NCI-H82 treated with DMSO at 0.1 percent for 48 hours (cell line): ENCODE data around the gene INMT.

Experiments
- DNase-seq: peaks from one replicate; lab custom pipeline; 2025; ENCODE audit not compliant: unreplicated experiment; lab: John Stamatoyannopoulos, UW

INMT gene

DNA sequence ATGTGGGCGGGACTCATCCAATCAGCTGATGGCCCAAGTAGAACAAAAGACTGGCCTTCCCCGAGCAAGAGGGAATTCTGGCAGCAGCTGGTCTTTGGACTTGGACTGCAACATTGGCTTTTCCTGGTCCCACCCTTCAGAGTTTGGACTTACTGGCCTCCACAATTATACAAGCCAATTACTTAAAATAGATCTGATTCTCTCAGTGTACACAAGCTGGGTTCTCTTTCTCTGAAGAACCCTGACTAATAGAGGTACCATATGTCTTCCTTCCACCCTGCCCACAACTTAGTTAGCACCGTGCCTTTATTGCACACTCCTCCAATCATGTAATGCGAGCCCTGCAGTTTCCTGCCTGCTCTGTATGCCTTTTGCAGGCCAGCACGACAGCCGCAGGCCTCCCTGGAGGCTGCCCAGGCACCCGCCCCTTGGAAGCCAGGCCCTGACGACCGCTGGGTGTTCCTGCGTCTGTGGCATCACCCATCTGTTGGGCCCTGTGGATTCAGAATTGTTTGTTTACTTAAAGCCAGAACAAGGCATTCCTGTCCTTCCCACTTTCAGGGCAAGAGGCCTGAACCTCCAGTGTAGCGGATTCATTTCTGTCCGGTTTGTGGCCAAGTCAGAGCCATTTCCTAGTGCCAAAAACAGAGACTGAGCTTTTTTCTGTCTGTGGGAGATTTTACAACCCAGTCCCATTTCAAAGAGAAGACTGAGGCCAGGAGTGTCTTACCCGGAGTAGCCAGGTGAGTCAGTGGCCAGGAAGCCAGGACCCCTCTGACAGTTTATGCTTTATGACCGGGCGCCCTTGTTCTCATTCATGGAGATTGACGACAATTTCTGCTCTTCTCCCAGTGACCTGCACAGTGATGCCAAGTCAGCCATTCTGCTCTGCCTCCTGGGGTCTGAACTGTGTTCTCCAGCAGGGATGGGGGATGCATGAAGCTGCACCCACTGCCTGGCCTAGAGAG is 968 bp upstream of the INMT start:
- no peak for DNase-seq

DNA sequence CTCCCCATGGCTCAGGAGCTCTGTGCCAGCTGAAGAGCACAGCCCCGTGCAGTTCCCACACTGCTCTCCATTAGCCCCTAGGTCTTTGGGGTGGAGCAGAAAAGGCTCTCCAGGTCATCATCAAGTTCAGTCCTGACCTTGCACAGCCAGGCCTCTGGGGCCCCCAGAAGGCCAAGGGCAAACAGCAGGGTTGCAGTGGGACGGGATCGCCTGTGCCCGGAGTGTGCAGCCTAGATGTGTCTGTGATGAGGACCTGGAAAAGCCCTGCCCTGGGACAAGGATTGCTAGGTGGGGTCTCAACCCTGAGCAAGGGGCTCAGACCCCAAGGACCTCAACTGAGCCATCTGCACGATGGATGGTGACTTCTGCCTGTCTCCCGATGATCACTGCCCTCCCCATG is 549 bp downstream of the INMT start:
- DNase-seq: no peak

DNA sequence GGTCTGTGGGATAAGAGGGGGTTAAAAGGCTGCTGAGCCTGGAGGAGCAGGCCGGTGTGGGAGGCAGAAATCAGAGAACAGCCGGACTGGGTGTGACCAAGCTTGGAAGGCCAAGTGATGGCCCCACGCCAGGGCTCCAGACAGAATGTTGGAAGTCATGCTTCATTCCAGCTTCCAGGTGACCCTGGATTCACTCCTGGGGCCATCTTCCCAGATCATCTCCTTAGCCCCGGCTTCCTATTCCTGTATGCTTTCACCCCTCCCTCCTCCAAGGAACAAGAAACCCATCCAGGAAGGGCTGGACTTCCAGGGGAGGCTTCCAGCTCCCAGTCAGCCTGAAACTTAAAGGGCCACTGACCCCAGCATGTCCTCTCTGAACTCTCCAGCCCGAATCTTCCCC is 1.0 kb downstream of the INMT start:
- no peak for DNase-seq

DNA sequence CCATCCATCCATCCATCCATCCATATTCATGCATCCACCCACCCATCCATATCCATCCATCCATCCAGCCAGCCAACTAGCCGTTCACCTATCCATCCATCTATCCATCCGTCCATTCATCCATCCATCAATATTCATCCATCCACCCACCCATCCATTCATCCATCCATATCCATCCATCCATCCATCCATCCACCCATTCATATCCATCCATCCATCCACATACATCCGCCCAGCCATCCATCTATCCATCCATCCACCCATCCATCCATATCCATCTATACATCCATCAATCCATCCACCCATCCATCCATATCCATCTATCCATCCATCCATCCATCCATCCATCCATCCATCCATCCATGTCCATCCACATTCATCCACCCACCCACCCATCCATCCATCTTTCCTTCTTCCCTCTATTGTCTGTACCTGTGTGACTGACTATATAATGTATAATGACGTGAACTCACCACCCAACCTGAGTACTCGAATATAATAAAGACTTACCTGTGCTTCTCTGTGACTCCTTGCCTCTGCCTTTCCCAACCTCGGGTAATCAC is 2.5 kb downstream of the INMT start:
- no peak for DNase-seq

DNA sequence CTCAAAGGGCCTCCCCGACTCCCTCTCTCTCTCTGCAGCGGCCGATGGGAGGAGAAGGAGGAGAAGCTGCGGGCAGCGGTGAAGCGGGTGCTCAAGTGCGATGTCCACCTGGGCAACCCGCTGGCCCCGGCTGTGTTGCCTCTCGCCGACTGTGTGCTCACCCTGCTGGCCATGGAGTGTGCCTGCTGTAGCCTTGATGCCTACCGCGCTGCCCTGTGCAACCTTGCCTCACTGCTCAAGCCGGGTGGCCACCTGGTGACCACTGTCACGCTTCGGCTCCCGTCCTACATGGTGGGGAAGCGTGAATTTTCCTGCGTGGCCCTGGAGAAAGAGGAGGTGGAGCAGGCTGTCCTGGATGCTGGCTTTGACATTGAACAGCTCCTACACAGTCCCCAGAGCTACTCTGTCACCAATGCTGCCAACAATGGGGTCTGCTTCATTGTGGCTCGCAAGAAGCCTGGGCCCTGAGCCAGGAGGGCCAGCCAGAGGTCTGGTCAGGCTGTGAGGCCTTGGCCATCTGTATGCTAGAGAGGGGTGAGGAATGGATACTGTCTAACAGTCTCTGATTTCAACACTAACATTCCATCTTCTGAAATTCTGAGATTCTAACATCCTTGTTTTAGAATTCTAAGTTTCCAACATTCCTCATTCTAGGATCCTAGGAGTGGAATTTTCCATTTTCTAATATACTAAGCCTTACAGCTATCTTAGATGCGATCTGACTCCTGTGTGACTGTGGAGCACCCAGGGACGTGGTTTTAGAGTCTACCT is 3.6 kb downstream of the INMT start:
- no peak for DNase-seq

DNA sequence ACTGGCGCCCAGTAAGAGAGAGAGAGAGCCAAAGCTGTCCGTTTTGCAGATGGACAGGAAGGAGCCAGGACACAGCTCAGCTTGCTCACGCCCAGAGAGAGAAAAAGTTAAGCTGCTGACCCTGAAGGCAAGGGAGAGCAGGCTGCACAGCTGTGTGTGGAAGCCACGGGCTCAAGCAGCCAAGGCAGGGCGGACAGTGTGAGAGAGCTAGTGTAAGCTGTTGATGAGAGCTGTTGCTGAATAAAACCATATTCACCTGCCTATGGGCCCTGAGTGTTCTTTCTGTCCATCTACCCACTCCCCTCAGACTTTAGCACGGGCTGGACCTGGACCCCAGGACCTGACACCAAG is 5.4 kb downstream of the INMT start:
- DNase-seq: no peak

DNA sequence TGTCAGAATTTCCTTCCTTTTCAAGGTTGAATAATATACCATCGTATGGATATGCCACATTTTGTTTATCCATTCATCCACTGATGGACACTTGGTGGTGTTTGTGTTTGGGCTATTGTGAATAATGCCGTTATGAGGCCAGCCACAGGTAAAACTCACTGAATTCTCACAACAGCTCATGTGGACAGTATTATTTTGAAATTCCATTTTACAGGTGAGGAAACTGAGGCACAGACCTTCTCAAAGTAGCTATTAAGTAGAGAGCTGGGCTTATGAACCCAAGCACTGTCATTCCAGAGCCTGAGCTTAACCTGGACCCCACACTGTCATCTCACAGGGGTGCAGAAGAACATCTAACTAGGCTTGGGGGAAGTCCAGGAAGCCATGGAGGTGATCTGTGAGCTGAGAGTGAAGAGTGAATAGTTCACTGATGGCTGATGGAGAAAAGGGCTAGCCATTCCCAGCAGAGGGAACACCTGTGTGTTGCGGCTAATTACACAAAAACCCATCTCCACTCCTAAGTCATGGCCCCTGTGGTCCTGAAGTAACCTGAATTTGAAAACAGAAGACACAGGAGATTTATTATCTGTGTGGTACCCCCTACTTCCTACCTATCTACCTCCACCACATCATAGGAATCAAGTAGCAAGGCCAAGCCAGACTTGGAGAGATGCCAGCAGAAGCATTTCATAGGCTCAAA is 8.7 kb downstream of the INMT start:
- no peak for DNase-seq

DNA sequence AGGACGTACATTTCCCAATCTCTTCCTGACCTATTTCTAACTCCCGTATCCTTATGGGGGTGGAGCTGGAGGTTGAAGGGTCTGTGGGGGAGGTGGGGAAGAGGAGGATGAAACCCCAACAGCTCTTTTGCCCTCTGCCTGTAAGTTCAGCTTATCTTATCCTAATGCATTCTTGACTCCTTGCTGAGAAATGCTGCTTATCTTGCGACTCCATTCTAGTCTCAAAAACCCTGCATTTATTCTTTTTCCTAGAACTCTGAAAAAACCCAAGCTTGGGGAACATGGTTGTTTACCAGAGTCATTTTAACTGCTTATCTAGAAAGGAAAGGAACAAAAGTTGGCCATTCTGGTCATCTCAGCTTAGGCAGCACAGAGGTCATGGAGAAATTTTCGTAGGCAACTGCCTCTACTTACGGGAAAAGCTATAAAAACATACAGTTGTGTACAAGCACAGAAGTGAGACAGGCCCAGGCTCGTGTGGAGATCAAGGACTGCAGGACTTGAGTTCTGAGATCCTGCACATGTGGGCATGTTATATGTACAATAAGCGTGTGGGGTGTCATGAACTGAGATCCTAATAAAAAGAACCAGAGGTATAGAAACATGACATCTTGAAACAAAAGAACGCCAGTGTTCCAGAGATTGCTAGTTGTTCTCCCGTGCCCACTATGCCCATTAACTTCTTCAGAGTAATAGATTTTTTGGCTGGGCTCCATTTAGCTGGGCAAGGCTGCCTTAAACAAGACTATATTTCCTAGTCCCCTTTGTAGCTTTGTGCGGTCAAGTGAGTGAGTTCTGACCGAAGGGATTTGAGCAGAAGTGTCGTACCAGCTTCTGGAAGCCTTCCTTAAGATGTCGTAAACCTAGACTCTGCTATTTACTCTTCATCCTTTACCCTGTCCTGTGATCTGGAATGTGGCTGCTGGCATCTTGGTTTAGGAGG is 9.6 kb downstream of the INMT start:
- DNase-seq: no peak

DNA sequence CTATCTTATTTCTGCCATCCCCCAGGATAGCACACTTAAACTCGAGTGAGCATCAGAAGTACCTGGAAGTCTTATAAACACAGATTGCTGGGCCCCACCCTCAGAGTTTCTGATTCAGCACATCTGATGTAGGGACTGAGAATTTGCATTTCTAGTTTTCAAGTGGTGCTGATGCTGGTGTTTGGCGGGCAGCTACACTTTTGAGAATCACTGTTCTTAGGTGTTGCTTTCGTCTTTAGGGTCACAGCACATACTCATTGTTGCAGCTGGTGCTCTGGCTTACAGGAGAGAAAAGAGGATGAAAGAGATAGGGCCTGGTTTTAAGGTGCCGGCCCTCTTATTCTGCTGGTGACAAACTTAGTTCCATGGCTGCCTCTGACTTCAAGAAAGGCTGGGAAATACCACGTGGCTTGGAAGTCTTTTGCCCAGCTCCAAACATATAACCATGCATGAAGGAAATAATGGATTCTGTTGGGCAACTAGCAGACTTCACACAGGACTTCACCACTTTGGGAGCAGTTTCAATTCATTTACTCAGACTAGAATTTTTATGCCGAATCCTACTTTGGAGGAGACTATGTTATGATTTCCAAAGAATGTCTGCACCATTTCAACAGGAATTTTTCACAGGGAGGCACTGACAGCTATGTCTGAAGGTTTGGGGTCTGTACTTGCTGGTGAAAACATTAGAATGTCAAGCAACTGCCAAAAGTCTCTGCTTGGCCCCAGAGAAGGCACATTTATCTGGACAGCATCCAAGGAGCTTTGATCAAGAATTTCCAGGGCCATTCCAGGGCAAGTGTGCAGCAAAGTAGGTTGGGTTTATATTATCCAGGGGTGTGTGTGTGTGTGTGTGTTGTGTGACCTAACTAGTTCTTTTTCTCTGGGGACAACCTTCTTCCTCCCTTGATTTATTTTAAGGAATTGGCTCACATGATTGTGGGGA is 12.4 kb downstream of the INMT start:
- DNase-seq: no peak

DNA sequence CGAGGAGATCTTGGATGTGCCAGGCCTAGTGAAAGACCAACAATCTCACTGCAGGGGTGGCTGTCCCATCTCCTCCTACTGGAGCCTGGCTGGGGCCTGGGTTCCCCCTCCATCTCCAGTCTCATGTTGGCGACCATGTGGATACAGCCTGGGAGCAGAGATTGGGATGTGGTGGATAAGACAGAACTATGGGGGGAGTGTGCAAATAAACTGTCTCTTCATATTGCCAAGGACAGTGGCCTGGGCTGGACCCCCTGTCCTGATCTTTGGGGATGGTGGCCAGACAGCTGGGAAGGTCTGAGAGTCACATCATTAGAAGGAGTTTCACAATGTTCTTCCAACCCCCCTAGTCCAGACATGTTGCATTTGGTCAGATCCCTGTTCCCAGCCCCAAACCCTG is 13.5 kb downstream of the INMT start:
- DNase-seq: no peak

DNA sequence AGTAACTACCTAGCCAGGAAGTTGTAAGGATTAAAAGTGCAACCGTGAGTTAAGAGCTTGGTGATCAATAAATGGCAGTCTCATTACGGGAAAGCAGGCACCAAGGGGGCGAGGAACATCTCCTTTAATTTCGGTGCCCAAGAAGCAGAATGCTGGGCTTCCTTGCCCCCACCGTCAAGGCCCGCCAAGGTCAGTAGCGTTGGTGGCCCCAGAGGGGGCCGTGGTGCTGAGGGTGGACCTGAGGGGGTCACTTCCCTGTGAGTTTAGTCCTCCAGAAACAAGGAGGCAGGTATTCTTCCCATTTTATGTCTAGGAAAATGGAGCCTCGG is 18.9 kb downstream of the INMT start:
- no peak for DNase-seq

DNA sequence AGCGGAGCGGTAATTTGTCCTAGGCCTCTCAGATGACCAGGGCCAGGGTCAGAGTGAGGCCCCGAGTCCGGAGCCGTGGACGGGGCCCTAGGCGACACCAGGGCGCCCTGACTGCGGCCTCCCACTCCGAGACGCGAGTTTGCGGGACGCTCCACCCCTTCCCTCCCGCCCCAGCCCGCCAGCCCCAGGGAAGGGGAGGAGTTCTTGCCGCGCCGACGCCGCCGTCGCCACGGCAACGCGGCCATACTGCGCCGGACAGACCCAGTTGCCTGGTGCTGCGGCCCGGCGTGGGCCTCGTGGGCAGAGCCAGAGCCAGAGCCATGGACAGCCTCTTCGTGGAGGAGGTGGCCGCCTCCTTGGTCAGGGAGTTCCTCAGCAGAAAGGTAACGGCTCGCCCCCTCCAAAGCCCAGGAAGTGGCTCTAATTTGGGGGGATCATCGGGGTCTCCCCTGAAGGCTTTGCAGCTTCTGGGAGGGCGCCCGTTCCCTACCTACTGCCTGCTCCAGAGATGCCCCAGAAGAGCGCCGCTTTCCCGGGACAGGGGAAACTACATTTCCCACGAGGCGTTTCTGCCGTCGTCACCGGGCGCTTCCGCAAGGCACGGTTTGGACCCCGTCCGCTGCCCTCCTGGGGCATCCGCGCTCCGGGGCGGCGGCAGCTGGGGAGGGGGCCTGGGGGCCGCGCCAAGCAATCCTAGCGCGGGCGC is 19.4 kb downstream of the INMT start, which contains the start of gene MINDY4:
Gene MINDY4 (plus strand): TSS at position 244 of the 706 bp plus-strand sequence. CDS start 77 bp downstream, at position 321.
- peak; percentile 11 for DNase-seq

DNA sequence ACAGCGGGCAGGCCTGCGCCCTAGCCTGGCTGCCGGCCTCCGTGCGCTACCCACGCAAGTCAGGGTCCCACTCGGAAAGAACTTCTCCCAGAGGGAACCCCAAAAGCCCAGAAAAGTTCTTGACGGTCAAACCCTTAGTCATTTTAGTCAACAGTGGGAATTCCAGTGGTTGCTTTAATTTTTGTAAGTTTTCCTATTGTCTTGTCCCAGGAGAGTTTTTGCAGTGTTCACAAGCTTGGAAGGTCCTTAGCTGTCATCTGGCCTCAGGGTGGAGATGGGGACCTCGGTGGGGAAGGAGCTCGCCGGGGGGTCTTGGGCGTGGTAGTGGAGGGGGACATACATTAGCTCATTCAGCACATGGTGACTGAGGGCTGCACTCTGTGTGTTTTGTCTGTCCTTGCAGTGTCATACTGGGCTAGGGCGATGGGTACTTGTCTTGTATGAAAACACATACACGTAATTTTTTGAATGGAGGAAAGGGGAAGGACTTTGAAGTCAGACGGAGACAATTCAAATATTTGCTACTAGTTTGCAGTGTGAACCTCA is 20.0 kb downstream of the INMT start:
- DNase-seq: no peak

DNA sequence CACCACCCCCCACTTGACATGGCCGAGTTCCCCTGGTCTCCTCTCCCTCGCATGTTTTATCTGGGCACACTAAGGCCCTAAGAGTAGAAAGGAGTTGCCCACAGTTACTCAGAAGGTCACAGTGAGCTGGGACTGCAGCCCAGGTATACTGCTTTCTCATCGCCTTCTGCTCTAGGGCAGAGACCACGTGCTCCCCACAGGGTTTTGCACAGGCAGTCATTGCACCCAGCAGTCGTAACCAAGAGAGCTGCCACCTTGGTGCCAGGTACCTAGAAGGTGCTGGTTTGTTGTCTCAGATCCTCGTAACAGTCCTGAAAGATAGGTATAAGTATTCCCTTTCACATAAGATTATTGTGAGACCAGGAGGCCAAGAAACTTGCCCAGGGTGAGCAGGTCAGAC is 21.0 kb downstream of the INMT start:
- DNase-seq: no peak

DNA sequence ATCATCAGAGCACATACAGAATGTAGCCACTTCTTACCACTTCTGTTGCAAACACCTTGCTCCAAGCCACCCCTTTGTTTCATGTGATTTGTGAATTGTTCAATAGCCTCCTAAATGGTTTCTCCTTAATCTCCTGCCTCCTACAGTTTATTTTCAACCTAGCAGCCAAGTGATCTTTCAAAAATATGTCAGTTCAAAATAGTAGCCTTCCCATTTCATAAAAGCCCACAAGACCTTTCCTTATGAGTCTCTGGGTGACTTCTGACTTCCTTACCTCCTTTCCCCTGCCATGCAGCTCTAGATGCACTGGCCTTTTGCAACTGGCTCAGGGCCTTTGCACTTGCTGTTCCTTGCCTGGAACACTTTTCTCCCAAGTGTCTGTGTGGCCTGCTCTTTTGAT is 24.1 kb downstream of the INMT start:
- no peak for DNase-seq

DNA sequence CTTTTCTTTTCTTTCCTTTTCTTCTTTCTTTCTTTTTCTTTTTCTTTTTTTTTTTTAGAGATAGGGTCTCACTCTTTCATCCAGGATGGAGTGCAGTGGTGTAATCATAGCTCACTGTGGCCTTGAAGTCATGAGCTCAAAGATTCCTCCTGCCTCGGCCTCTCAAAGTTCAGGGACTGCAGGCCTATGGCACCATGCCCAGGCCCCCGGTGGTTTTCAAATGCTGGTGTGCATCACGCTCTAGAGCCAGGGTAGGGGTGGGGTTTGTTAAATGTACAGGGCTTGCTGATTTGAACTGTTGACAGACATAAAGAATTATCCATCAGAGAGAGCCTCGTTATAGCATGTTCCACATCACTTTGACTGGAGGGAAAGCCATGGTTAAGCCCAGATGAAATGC is 25.0 kb downstream of the INMT start:
- no peak for DNase-seq

DNA sequence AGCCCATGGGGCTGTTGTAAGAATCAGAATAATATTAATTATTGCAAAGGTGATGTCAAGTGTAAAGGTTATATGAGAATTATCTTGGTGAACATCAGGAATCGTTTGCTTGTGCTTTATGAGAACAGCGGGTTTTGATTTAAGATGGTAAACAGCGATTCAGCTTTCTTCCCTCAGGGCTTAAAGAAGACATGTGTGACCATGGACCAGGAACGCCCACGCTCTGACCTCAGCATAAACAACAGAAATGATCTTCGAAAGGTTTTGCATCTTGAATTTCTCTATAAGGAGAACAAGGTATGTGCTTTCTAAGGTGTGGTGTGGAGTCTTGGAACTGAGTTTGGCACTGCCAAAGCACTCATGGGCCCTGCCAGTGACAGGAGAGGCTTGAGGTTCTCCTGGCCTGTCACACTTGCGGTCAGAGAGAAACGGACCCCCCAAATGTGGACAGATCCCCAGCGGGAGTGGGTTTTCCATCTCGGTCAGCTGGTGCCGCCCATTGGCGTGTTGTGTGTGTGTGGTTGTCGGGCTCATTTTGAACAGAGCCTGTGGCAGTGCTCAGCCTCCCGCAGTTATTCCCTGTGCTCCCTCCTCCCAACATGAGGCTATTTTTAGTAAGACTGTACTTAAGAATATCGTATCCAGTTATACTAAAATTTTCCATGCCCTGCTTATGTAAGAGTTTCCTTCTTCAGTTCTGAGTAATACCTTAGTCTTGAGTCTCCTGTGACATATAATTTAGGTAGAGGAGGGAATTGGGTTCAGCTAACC is 26.5 kb downstream of the INMT start:
- DNase-seq: no peak

DNA sequence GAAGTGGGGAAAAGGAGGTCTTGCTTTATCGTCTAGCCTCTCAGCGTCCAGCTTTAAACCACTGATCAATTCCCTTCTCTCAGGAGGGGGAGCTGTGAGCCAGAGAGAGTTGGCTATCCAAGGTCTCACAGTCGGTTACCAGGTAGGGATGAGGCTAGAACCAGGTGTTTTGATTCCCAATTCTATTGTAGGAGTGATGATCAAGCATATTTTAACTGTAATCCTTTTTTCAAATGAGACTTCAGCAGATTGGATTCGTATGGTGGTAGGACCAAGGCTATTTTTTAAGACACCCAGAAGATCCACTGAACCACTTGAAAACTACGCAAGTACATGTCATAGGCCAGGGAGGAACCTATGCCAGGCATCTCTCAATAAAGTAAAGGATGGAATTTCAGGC is 27.6 kb downstream of the INMT start:
- no peak for DNase-seq
